H1 (cell line): ENCODE results near the gene SNX3. TPM values are rescaled to one million over a fixed set of nuclear protein-coding genes. Genes with fewer than 3 reads are reported as not detected.

Source experiments
- CTCF ChIA-PET: fragments of 300-600 bp; sonication (Branson Sonifier 250); formaldehyde crosslinking; loops from one replicate; lab custom pipeline; 2021; ENCODE audit not compliant: partially characterized antibody; lab: Charles Lee
- POLR2A ChIA-PET: fragments of 300-600 bp; sonication (Branson Sonifier 250); formaldehyde crosslinking; loops from one replicate; lab custom pipeline; 2021; ENCODE audit warnings: inconsistent platforms; ENCODE audit not compliant: partially characterized antibody; lab: Charles Lee
- DNase-seq, 2 experiments: peaks; one replicate each; pipeline versions ENCODE4 v3.0.0 to v3.0.0-alpha.2; 2010 to 2022; ENCODE audit warnings: low spot score in 2 of 2, low read depth in 1 of 2, mixed read lengths in 1 of 2
- FAIRE-seq: peaks from 2 replicates; lab custom pipeline; 2011; peaks lifted over from hg19 to GRCh38; lab: Jason Lieb, UNC
- H2AFZ ChIP-seq: 2 replicates; pipeline ENCODE4 v1.8.1; 2012; ENCODE audit warnings: low read length, inconsistent platforms
- H2AK5ac ChIP-seq: 2 replicates; pipeline ENCODE4 v1.6.1; 2013; ENCODE audit warnings: low read depth, low read length
- H2BK120ac ChIP-seq: replicated peaks from 2 replicates; pipeline ENCODE3; 2013; ENCODE audit warnings: low read depth, low read length, inconsistent platforms
- H2BK12ac ChIP-seq: 2 replicates; pipeline ENCODE4 v1.6.1; 2013; ENCODE audit warnings: low read depth, low read length
- H2BK15ac ChIP-seq: 2 replicates; pipeline ENCODE4 v1.6.1; 2013; ENCODE audit warnings: low read length
- H2BK20ac ChIP-seq: 2 replicates; pipeline ENCODE4 v1.6.1; 2013; ENCODE audit warnings: low read length
- H2BK5ac ChIP-seq: 2 replicates; pipeline ENCODE4 v1.6.1; 2013; ENCODE audit warnings: low read depth, low read length
- H3K14ac ChIP-seq: 2 replicates; pipeline ENCODE4 v1.6.1; 2013; ENCODE audit warnings: inconsistent platforms; ENCODE audit not compliant: insufficient read length
- H3K18ac ChIP-seq: 2 replicates; pipeline ENCODE4 v1.6.1; 2013; ENCODE audit warnings: low read length; ENCODE audit errors: extremely low read depth
- H3K23ac ChIP-seq: 2 replicates; pipeline ENCODE4 v1.6.1; 2013; ENCODE audit warnings: inconsistent platforms; ENCODE audit not compliant: insufficient read length
- H3K23me2 ChIP-seq: 2 replicates; pipeline ENCODE4 v1.6.1; 2013; ENCODE audit warnings: low read depth, low read length
- H3K27ac ChIP-seq: 2 replicates; pipeline ENCODE4 v1.6.1; 2011; ENCODE audit warnings: low read depth, low read length, inconsistent platforms
- H3K27me3 ChIP-seq, 4 experiments: replicated peaks in 1 of 4; 1 replicate in 1 of 4; 2 replicates in 3 of 4; pipeline versions ENCODE4 v1.6.1 to v1.8.1; 2011 to 2013; ENCODE audit warnings: low read length in 3 of 4, mild to moderate bottlenecking in 3 of 4, inconsistent platforms in 2 of 4, mixed read lengths in 2 of 4, moderate library complexity in 1 of 4; ENCODE audit not compliant: control insufficient read depth in 3 of 4, insufficient read depth in 3 of 4; ENCODE audit errors: extremely low read depth in 1 of 4
- H3K36me3 ChIP-seq, 4 experiments: 2 replicates each; pipeline versions ENCODE4 v1.6.1 to v1.8.1; 2011 to 2013; ENCODE audit warnings: mild to moderate bottlenecking in 4 of 4, low read length in 3 of 4, moderate library complexity in 2 of 4, control low read depth in 1 of 4, inconsistent platforms in 1 of 4; ENCODE audit not compliant: insufficient read depth in 4 of 4, control insufficient read depth in 2 of 4
- H3K4ac ChIP-seq: replicated peaks from 2 replicates; pipeline ENCODE3; 2013; ENCODE audit warnings: low read length, low read depth, mixed read lengths, inconsistent platforms; ENCODE audit not compliant: insufficient read length
- H3K4me1 ChIP-seq, 4 experiments: replicated peaks in 1 of 4; 1 replicate in 1 of 4; 2 replicates in 3 of 4; pipeline versions ENCODE4 v1.6.1 to v1.8.1; 2011 to 2013; ENCODE audit warnings: low read length in 3 of 4, inconsistent platforms in 2 of 4, mixed read lengths in 1 of 4; ENCODE audit not compliant: insufficient read depth in 4 of 4, control insufficient read depth in 3 of 4
- H3K4me2 ChIP-seq, 2 experiments: 2 replicates each; pipeline versions ENCODE4 v1.6.1 to v1.8.1; 2011 to 2013; ENCODE audit warnings: low read depth in 2 of 2, low read length in 2 of 2, control low read depth in 1 of 2, inconsistent platforms in 1 of 2, mild to moderate bottlenecking in 1 of 2; ENCODE audit not compliant: insufficient read depth in 1 of 2
- H3K4me3 ChIP-seq, 4 experiments: fragments of 200-600, 300-600 bp in 1 of 4; sonication (generic), shearing (Covaris generic), sonication (Bioruptor Twin) in 1 of 4; 2 replicates each; pipeline versions ENCODE4 v1.5.1 to v1.8.1; 2011 to 2016; ENCODE audit warnings: low read length in 4 of 4, low read depth in 3 of 4, control low read depth in 2 of 4, inconsistent platforms in 2 of 4, mild to moderate bottlenecking in 2 of 4, mixed read lengths in 1 of 4, moderate library complexity in 1 of 4; ENCODE audit not compliant: insufficient read depth in 2 of 4; ENCODE audit errors: extremely low read depth in 1 of 4
- H3K56ac ChIP-seq: replicated peaks from 2 replicates; pipeline ENCODE3; 2013; ENCODE audit warnings: low read depth, mild to moderate bottlenecking, mixed read lengths, low read length, inconsistent platforms; ENCODE audit not compliant: insufficient read length
- H3K79me1 ChIP-seq: 2 replicates; pipeline ENCODE4 v1.6.1; 2013; ENCODE audit warnings: low read depth, low read length, control low read depth
- H3K79me2 ChIP-seq, 2 experiments: 2 replicates each; pipeline versions ENCODE4 v1.6.1 to v1.8.1; 2012 to 2013; ENCODE audit warnings: low read length in 2 of 2, mild to moderate bottlenecking in 2 of 2, inconsistent platforms in 1 of 2; ENCODE audit not compliant: insufficient read depth in 2 of 2, control insufficient read depth in 1 of 2
- H3K9ac ChIP-seq, 4 experiments: replicated peaks in 1 of 4; 1 replicate in 1 of 4; 2 replicates in 3 of 4; pipeline versions ENCODE4 v1.6.1 to v1.8.1; 2011 to 2013; ENCODE audit warnings: low read depth in 3 of 4, low read length in 3 of 4, control low read depth in 2 of 4, mild to moderate bottlenecking in 2 of 4, moderate library complexity in 2 of 4, inconsistent platforms in 1 of 4; ENCODE audit errors: extremely low read depth in 1 of 4
- H3K9me3 ChIP-seq, 2 experiments: 2 replicates each; pipeline versions ENCODE4 v1.6.1 to v1.8.1; 2012 to 2013; ENCODE audit warnings: mild to moderate bottlenecking in 2 of 2, moderate library complexity in 2 of 2, control low read depth in 1 of 2, inconsistent platforms in 1 of 2, low read depth in 1 of 2, low read length in 1 of 2, mixed read lengths in 1 of 2; ENCODE audit not compliant: insufficient read depth in 2 of 2
- H4K20me1 ChIP-seq, 2 experiments: replicated peaks in 1 of 2; 2 replicates each; pipeline versions ENCODE3 to v1.8.1; 2011 to 2013; ENCODE audit warnings: inconsistent platforms in 2 of 2, low read length in 2 of 2, mild to moderate bottlenecking in 1 of 2; ENCODE audit not compliant: insufficient read depth in 2 of 2, control insufficient read depth in 1 of 2
- H4K5ac ChIP-seq: 2 replicates; pipeline ENCODE4 v1.6.1; 2013; ENCODE audit warnings: low read length, low read depth, mixed read lengths, inconsistent platforms; ENCODE audit not compliant: insufficient read length
- H4K8ac ChIP-seq: 2 replicates; pipeline ENCODE4 v1.8.0; 2013; ENCODE audit warnings: mild to moderate bottlenecking, moderate library complexity, low read length, inconsistent platforms; ENCODE audit not compliant: insufficient read depth; ENCODE audit errors: extremely low read depth
- H4K91ac ChIP-seq: replicated peaks from 2 replicates; pipeline ENCODE3; 2013; ENCODE audit warnings: low read length, mixed read lengths, inconsistent platforms; ENCODE audit not compliant: insufficient read length
- TEAD4 ChIP-seq: IDR thresholded peaks from 2 replicates; pipeline ENCODE4 v1.6.1; 2012; ENCODE audit warnings: low read depth, low read length, inconsistent platforms, mixed read lengths
- YY1 ChIP-seq: IDR thresholded peaks from 2 replicates; pipeline ENCODE4 v1.6.1; 2011; ENCODE audit warnings: low read depth, mild to moderate bottlenecking, low read length
- WGBS, 2 experiments: shearing (Covaris generic) in 1 of 2; methylation state at CpG; one replicate each; pipeline versions ENCODE4 v1.1.6 to v1.1.7; 2013 to 2015; ENCODE audit warnings: low lambda C conversion rate in 2 of 2, mixed read lengths in 2 of 2, inconsistent platforms in 1 of 2, low coverage in 1 of 2, missing lambda C conversion rate in 1 of 2; ENCODE audit not compliant: insufficient replicate concordance in 2 of 2, insufficient coverage in 1 of 2, insufficient read length in 1 of 2; ENCODE audit errors: extremely low coverage in 1 of 2, missing lambda C conversion rate in 1 of 2; 5-methylcytosine and 5-hydroxymethylcytosine counted together
- polyA plus RNA-seq, 7 experiments: library from polyadenylated mRNA; depleted of rRNA in 3 of 7; stranded (reverse) in 5 of 7; unstranded in 2 of 7; fragments of >200 nt in 5 of 7; fragments of 200-250 nt in 2 of 7; gene quantifications; 1 replicate in 5 of 7; 2 replicates in 1 of 7; 4 replicates in 1 of 7; pipeline versions ENCODE4 v1.2.1 to v1.2.3, GENCODE V29; 2011 to 2013; ENCODE audit warnings: missing spikeins in 2 of 7, mixed read lengths in 2 of 7
- total RNA-seq: library from RNA; stranded (reverse); fragmentation: NEBNext Ultra II Directional; extraction: Animal tissue kit (Norgen Biotek cat#: 25700); gene quantifications from 2 replicates; pipeline ENCODE4 v1.2.1, GENCODE V29; 2021

Gene SNX3
- total and polyA plus RNA-seq, 2 of the 8 experiments (the other 6 are each of a cell fraction or from before 2014, with no cell fraction given), result 72.5 to 150 TPM

GRCh38 chr6:108168090-108168463 is 92.8 kb downstream of the SNX3 start:
- Histone ChIP-seq H2BK5ac (no peak overlapping the region), H2BK20ac (no peak overlapping the region), H3K4ac (no peak overlapping the region), H2BK12ac (no peak overlapping the region), H4K91ac (no peak overlapping the region), H2BK120ac (no peak overlapping the region), H3K9ac (no peak overlapping the region), H3K14ac (no peak overlapping the region), H4K5ac (no peak overlapping the region), H3K27ac (no peak overlapping the region), H3K9me3 (no peaks in the 10 kb centered on the region), H3K36me3 (peaks cover 0 to 5% (median 0%) of the 10 kb centered on the region in 4 experiments; a peak in 1 of 8 replicates), H3K56ac (no peak overlapping the region), H2AFZ (no peak overlapping the region), H3K4me1 (peaks cover 10 to 57% (median 39%) of the 10 kb centered on the region in 4 experiments), H3K79me2 (no peaks in the 10 kb centered on the region), H3K79me1 (no peaks in the 10 kb centered on the region)
- POLR2A ChIA-PET, result interaction anchor here (1.5 to 4.4 kb wide), 4 partner anchors 11 to 53 kb away, joined by 4 to 19 read pairs (median 8); no protein-coding TSS in a partner anchor
- TF ChIP-seq YY1, result no peak
- TF ChIP-seq TEAD4, result 0 out of 2 replicates have a peak, but pooled peaks have one; percentile 15
- TF ChIP-seq, all 59 proteins: peak for 1
- CTCF ChIA-PET, result interaction anchor here (0.7 to 10.8 kb wide), 19 partner anchors 9 to 362 kb away, joined by 3 to 85 read pairs (median 3); no protein-coding TSS in a partner anchor
- Histone ChIP-seq H3K27me3 (peaks cover 93 to 100% (median 99%) of the 10 kb centered on the region in 4 experiments), H4K8ac (peak overlapping the region; percentile 31), H3K23ac (no peak overlapping the region), H3K4me2 (peak overlapping the region; percentile 76 to 83), H3K23me2 (peaks cover 7% of the 10 kb centered on the region; the same call in 1 of the 2 replicates), H3K18ac (no peak overlapping the region; the same call in 1 of the 2 replicates), H4K20me1 (peaks cover 28 to 40% of the 10 kb centered on the region in 2 experiments), H2BK15ac (peak overlapping the region; percentile 46; the same call in 1 of the 2 replicates), H2AK5ac (no peak overlapping the region), H3K4me3 (peak overlapping the region in 3 of 4 experiments; percentile 22 to 49 (median 34); a peak in 4 of 8 replicates)
- 3% methylated on average over 20 of the region's 23 CpGs; no CpG with 5 or more reads in 1 of the 2 experiments for WGBS, 2 experiments
- DNase-seq (peak in 1 of 2 experiments; percentile 66), FAIRE-seq (no peak)
